Skeletal muscle tissue (tissue), 4 donors: ENCODE results near the gene SORBS1. TPM values are rescaled to one million over a fixed set of nuclear protein-coding genes. Genes with fewer than 3 reads are reported as not detected.

Source experiments
- H3K27ac ChIP-seq: one replicate; pipeline ENCODE4 v1.7.0; 2013; ENCODE audit warnings: mild to moderate bottlenecking, low read depth, low read length, inconsistent platforms
- H3K27me3 ChIP-seq, 3 donors: one replicate each; pipeline ENCODE4 v1.7.0; 2013; ENCODE audit warnings: low read length in 3 of 3; ENCODE audit not compliant: control insufficient read depth in 3 of 3, insufficient read depth in 3 of 3
- H3K36me3 ChIP-seq, 3 donors: one replicate each; pipeline ENCODE4 v1.7.0; 2013; ENCODE audit warnings: low read length in 3 of 3; ENCODE audit not compliant: control insufficient read depth in 3 of 3, insufficient read depth in 3 of 3
- H3K4me1 ChIP-seq, 3 donors: one replicate each; pipeline ENCODE4 v1.7.0; 2013; ENCODE audit warnings: low read length in 3 of 3, mild to moderate bottlenecking in 3 of 3; ENCODE audit not compliant: control insufficient read depth in 3 of 3, insufficient read depth in 3 of 3
- H3K4me3 ChIP-seq, 3 donors: one replicate each; pipeline ENCODE4 v1.7.0; 2013; ENCODE audit warnings: low read length in 3 of 3
- H3K9ac ChIP-seq, 3 donors: one replicate each; pipeline ENCODE4 v1.7.0; 2013; ENCODE audit warnings: low read length in 3 of 3, mild to moderate bottlenecking in 3 of 3, moderate library complexity in 2 of 3, low read depth in 1 of 3
- H3K9me3 ChIP-seq, 3 donors: one replicate each; pipeline ENCODE4 v1.7.0; 2013; ENCODE audit warnings: low read length in 3 of 3; ENCODE audit not compliant: control insufficient read depth in 3 of 3
- total RNA-seq: library from RNA; depleted of rRNA; stranded (reverse); fragments of >200 nt; gene quantifications from one replicate; pipeline ENCODE4 v1.2.3, GENCODE V29; 2014
- donor health status: Osteomylitis.

SORBS1 gene
- total RNA-seq, 1 donor from 2014 or later: 66.8 TPM

GRCh38 chr10:95267251-95267650, 293.9 kb downstream of the SORBS1 start:
- H3K9me3 ChIP-seq: no peaks in the 10 kb centered on the region
- H3K4me3 ChIP-seq: no peak overlapping the region
- peaks cover 7 to 26% (median 18%) of the 10 kb centered on the region in 3 donors for H3K36me3 ChIP-seq
- no peak overlapping the region for H3K9ac ChIP-seq
- no peaks in the 10 kb centered on the region for H3K27me3 ChIP-seq
- peaks cover 5 to 26% (median 12%) of the 10 kb centered on the region in 3 donors for H3K4me1 ChIP-seq
- no peak overlapping the region for H3K27ac ChIP-seq

DNA sequence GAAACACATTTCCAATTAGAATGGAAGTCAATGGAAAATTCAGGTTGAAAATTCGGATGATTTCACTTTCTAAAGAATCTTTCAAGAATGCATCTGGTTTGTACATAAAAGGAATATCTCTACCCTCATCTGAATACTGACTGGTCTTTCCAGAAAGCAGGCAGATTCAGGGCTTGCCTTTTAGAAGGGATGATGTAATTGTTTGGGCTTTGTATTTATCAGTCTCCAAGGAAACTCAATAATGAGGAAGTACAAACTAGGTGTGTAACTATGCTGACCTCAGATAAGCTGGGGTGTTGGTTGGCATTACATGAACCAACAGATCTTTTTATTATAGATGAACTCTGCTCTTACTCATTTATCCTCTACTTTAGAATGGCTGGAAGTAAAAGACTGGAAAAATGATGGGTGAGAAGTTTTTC, 294.5 kb downstream of the SORBS1 start:
- H3K27ac ChIP-seq: peak overlapping the region; percentile 46
- peaks cover 5 to 31% (median 12%) of the 10 kb centered on the region in 3 donors for H3K4me1 ChIP-seq
- peaks cover 7 to 27% (median 18%) of the 10 kb centered on the region in 3 donors for H3K36me3 ChIP-seq
- H3K9me3 ChIP-seq: no peaks in the 10 kb centered on the region
- no peak overlapping the region for H3K9ac ChIP-seq
- H3K4me3 ChIP-seq: no peak overlapping the region
- no peaks in the 10 kb centered on the region for H3K27me3 ChIP-seq

- Histone ChIP-seq H3K27me3 (no peaks in the 10 kb centered on the region), H3K9me3 (no peaks in the 10 kb centered on the region), H3K9ac (no peak overlapping the region), H3K4me3 (no peak overlapping the region), H3K36me3 (peaks cover 7 to 29% (median 18%) of the 10 kb centered on the region in 3 donors), H3K4me1 (peaks cover 7 to 42% (median 22%) of the 10 kb centered on the region in 3 donors), H3K27ac (no peak overlapping the region)
Observed at GRCh38 chr10:95265572-95265971, 295.6 kb downstream of the SORBS1 start.

DNA sequence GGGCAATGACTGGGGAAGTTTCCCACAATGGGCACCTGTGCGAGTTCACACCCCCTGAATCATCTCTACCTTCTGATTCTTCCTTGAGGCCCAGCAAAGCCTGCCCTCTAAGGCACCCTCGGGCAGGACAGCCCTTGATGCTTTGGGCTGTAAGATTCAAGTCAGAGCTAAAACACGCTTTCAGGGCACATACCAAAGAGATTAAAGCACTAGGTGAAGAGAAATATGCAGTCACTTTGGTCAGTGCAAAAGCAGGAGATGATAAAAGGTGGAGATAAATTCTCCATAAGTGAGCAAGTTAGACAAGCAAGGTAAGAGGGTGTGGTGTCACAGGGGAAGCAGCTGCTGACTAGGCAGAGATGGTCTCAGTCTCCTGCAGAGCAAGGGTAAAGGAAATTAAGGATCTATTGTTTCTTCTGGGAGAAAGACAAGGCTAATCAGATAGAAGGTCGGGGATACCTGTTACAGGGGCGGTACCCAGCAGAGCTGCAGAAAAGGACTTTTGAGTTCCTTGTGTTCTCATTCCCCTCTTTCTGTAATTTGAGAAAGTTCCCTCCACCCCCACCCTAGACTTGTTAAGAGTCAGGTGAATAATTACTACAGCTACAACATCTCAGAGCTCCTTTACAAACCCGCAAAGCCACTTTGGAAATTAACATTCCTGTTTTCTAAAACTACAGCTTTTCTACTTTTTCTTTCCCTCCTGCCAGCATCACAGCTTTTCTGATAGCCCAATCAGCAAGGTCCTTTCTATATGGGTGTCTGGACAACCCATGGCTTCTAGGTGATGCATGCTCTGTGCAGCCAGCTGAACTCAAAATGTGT, 296.7 kb downstream of the SORBS1 start:
- Histone ChIP-seq H3K36me3 (peaks cover 10 to 27% (median 18%) of the 10 kb centered on the region in 3 donors), H3K27me3 (no peaks in the 10 kb centered on the region), H3K9me3 (no peaks in the 10 kb centered on the region), H3K4me3 (no peak overlapping the region), H3K9ac (peak overlapping the region in 1 of 3 donors; percentile 51), H3K4me1 (peaks cover 10 to 47% (median 24%) of the 10 kb centered on the region in 3 donors), H3K27ac (no peak overlapping the region)

- Histone ChIP-seq H3K36me3 (peaks cover 10 to 25% (median 20%) of the 10 kb centered on the region in 3 donors), H3K4me1 (peaks cover 10 to 46% (median 24%) of the 10 kb centered on the region in 3 donors), H3K27me3 (no peaks in the 10 kb centered on the region), H3K4me3 (no peak overlapping the region), H3K27ac (no peak overlapping the region), H3K9ac (no peak overlapping the region), H3K9me3 (no peaks in the 10 kb centered on the region)
Observed at GRCh38 chr10:95263864-95264226, 297.3 kb downstream of the SORBS1 start.

DNA sequence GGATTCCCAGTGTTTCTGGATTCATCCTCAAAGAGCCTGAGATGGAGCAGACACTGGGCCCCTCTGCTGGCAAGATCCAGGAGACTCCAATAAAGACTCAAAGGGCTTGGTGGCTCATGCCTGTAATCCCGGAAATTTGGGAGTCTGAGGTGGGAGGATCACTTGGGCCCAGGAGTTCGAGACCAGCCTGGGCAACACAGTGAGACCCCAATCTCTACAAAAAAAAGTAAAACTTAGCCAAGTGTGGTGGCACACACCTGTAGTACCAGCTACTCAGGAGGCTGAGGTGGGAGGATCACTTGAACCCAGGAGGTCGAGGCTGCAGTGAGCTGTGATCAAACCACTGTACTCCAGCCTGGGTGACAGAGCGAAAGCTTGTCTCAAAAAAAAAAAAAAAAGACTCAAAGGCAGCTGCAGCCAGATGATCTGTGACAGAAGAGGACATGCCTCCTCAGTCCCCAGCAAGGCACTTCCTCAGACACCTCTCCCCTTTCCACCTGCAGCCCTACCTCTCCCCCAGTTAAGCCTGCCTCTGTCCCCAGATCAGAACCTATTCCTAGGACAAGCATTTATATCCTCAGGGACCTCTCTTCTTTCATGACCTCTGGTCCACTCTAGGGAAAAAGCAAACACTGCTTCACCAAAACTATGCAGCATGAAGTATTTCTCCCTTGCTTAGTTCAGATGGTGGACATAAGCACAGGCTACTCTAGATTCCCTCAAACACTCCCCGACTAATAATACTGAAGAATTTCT, 298.2 kb downstream of the SORBS1 start:
- Histone ChIP-seq H3K9me3 (no peaks in the 10 kb centered on the region), H3K36me3 (peaks cover 10 to 20% (median 20%) of the 10 kb centered on the region in 3 donors), H3K27ac (no peak overlapping the region), H3K27me3 (no peaks in the 10 kb centered on the region), H3K4me3 (no peak overlapping the region), H3K9ac (no peak overlapping the region), H3K4me1 (peaks cover 10 to 40% (median 18%) of the 10 kb centered on the region in 3 donors)

GRCh38 chr10:95261926-95262325, 299.2 kb downstream of the SORBS1 start:
- Histone ChIP-seq H3K27me3 (no peaks in the 10 kb centered on the region), H3K9me3 (no peaks in the 10 kb centered on the region), H3K4me1 (peaks cover 8 to 40% (median 18%) of the 10 kb centered on the region in 3 donors), H3K27ac (no peak overlapping the region), H3K9ac (no peak overlapping the region), H3K36me3 (peaks cover 10 to 25% (median 20%) of the 10 kb centered on the region in 3 donors), H3K4me3 (no peak overlapping the region)

Other genes starting within 250 kb of the SORBS1 start
- gene ALDH18A1, start 95.3 kb upstream of the SORBS1 start, total RNA-seq: 64.2 TPM
- 16.7 TPM for gene TCTN3, start 132.6 kb upstream of the SORBS1 start, total RNA-seq
- gene ENTPD1, start 194.8 kb upstream of the SORBS1 start, total RNA-seq: 8.9 TPM